ENCODE data around the gene ASGR2. TPM values are rescaled to one million over a fixed set of nuclear protein-coding genes. Genes with fewer than 3 reads are reported as not detected.
"Not testable (repeated sequence)": the region's sequence is repeated elsewhere in the genome, so short reads cannot be mapped to it uniquely, and the experiment has no call there.

The ASGR2 gene
- polyA plus RNA-seq, 12 donors: 0.12 to 1.9 (median 0.33) TPM; not detected in 2

DNA sequence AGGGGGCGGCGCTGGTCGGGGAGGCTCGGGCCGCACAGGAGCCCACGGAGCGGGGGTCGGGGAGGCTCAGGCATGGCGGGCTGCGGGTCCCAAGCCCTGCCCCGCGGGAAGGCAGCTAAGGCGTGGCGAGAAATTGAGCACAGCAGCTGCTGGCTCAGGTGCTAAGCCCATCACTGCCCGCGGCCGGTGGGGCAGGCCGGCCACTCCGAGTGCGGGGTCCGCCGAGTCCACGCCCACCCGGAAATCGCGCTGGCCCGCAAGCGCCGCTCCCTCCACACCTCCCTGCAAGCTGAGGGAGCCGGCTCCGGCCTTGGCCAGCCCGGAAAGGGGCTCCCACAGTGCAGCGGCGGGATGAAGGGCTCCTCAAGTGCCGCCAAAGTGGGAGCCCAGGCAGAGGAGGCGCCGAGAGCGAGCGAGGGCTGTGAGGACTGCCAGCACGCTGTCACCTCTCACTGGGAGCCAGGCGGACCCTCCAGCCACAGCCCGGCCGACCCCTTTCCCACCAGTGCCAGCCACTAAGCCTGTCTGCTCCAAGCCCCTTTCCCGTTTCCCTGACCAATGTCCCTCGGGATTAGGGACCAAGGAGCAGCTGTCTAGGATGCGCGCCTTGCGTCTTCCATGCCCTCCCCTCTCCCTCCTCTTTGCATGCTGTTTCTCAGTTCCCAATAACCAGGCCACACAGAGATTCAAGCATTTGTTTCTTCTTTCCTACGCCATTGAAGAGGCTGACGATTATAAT lies 13.8 kb downstream of the ASGR2 start:
- DNase-seq: not testable (repeated sequence)

DNA sequence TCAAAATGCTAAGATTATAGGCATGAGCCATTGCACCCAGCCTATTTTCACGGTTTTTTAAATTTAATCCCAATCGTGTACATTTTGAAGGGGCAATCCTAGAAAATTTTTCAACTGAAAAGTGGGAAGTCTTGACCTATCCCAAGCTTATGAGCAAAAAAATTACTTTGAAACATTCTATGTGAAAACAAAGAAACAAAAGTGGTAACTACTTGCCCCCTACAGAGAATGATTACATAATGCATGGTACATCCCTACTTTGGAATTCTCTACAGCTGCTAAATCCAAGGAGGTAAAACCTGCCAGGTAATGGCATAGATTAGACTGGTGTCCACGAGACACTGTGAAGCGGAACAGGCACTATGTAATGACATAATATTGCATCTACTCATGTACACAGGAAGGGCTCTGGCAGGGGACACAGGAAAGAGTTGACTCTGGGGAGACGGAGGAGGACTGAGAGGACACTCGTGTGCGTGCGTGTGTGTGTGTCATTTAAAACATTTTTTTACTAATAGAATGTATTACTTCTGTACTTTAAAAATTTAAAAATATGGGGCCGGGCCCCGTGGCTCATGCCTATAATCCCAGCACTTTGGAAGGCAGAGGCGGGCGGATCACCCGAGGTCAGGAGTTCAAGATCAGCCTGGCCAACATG lies 15.7 kb downstream of the ASGR2 start:
- DNase-seq: no peak

DNA sequence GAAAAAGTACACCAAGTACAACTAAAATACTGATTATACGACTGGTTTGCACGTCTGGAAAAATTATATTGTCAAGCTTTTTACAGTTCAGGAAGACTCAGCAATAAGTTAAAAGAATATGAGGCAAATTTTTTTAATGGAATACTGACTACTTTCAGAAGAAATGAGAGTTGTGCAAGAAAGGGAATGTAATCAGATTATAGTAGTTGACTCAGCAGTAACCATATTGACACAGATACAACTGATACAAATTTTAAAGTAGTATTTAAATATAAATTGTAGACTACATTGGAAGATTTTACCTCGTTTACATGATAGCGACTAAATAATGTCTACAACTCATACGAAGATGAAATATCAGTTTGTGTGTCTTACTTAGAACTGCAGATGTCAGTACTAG lies 16.7 kb downstream of the ASGR2 start:
- DNase-seq: no peak

DNA sequence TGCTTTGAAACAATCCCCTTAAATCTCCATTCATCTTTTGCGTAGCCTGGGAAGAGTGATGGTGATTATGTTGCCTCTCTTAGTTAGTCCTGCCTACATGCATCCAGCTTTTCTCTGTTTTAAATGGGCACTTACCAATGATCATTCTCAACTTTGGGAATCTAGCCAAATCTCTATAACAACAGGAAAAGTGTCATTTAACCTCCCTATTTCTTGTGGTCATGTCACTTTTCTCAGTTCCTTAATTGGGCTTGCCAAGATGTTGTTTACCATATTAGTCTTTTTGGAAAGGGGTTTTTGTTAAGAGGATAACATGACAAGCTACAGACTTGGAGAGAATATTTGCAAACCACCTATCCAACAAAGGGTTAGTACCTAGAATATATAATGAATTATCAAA lies 19.0 kb downstream of the ASGR2 start:
- no peak for DNase-seq

DNA sequence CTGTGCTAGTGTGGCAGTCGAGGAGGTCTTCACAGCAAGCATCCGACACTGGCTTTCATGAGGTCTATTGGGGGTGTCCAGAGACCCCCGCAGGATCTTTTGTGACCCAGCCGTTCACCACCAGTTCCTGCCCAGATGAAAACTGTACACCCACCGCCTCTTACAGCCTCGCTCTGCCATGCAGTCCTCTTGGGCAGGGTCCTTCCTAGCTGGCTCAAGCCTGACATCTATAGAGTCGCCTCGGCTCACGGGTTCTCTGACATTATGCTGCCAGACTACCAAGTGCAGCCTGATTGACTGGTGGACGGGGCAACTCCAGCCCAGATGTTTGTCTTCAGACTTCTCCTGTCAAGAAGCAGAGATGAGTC lies 20.0 kb downstream of the ASGR2 start:
- no peak for DNase-seq

DNA sequence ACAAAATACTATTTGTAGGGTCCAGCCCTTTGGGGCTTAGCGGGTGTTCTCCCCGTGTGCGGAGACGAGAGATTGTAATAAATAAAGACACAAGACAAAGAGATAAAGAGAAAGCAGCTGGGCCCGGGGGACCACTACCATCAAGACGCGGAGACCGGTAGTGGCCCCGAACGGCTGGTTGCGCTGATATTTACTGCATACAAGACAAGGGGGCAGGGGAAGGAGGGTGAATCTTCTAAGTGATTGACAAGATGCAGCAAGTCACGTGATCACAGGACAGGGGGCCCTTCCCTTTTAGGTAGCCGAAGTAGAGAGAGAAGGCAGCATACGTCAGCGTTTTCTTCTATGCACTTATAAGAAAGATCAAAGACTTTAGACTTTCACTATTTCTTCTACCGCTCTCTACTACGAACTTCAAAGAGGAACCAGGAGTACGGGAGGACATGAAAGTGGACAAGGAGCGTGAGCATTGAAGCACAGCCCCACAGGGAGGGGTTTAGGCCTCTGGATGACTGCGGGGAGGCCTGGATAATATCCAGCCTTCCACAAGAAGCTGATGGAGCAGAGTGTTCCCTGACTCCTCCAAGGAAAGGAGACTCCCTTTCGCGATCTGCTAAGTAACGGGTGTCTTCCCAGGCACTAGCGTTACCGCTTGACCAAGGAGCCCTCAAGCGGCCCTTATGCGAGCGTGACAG lies 23.2 kb downstream of the ASGR2 start:
- DNase-seq: not testable (repeated sequence)

DNA sequence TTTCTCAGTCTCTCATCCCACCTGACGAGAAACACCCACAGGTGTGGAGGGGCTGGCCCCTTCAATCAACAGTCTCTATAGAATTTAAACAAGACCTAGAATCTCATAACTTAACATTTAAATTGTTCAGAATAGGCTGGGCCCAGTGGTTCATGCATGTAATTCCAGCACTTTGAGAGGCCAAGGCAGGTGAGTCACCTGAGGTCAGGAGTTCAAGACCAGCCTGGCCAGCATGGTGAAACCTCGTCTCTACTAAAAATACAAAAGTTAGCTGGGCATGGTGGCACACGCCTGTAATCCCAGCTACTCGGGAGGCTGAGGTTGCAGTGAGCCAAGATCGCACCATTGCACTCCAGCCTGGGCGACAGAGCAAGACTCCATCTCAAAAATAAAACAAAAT lies 25.1 kb downstream of the ASGR2 start:
- not testable (repeated sequence) for DNase-seq

DNA sequence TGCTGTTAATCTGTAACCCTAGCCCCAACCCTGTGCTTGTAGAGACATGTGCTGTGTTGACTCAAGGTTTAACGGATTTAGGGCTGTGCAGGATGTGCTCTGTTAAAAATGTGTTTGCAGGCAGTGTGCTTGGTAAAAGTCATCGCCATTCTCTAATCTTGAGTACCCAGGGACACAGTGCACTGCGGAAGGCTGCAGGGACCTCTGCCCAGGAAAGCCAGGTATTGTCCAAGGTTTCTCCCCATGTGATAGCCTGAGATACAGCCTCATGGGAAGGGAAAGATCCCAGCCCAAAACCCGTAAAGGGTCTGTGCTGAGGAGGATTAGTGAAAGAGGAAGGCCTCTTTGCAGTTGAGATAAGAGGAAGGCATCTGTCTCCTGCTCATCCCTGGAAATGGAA lies 26.2 kb downstream of the ASGR2 start:
- not testable (repeated sequence) for DNase-seq

DNA sequence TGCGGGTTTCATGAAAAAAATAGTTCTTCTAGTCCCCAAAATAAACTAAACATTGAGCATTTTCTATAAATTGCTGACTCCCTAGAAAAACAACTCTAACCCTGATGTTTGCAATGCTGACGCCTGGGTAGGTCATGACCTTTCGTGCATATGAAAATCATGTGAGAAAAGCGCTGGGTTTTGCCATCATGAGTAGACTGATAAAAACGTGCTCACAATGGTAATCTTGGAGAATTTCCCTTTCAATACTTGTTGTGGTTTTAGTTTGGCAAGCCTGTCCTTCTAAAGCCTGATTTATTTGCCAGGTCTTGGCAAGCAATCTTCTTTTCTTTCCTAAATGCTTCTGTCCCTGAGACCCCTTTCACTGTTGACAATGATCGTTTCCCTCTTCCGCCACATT lies 30.5 kb downstream of the ASGR2 start:
- no peak for DNase-seq

DNA sequence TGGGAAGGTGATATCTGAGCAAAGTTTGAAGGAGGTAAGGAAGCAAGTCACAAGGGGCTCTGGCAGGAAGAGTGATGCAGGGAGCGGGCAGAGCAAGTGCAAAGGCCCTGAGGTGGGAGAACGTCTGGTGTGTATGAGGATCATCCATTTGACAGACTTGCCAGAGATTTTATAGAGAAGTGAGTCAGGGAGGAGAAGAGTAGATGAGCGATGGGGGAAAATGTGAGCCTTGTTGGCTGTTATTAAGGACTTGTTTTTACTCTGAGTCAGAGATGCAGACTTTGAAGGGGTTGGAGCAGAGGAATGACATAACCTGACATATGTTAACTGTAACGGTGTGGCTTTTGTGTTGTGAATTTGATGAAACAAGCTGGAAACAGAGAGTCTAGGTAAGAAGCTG lies 31.0 kb downstream of the ASGR2 start:
- no peak for DNase-seq

DNA sequence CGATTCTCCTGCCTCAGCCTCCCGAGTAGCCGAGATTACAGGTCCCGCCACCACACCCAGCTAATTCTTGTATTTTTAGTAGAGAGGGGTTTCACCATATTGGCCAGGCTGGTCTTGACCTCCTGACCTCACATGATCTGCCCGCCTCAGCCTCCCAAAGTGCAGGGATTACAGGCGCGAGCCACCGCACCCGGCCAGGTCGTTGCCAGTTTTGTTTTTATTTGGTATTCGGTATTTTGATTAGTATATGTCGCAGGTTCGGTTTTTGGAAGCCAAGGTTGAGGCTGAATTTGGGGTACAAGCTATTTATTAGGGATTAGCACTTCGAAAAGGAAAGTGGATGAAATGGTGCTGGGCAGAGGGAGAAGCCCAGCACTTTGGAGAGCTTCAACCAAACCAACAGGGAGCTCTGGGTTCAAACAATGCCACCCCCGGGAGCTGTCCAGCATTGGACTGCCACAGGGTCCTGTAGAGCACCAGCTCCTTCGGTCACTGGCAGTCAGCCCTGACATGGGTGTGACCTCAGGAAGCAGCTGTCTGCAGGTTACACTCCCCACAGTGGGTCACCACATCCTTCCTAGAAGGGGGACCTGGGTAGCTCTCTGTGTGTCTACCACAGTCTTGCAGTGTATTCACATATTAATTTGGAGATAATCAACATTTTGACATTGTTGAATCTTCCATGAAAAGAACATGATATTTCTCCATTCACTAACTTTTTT lies 33.1 kb downstream of the ASGR2 start:
- DNase-seq: no peak

DNA sequence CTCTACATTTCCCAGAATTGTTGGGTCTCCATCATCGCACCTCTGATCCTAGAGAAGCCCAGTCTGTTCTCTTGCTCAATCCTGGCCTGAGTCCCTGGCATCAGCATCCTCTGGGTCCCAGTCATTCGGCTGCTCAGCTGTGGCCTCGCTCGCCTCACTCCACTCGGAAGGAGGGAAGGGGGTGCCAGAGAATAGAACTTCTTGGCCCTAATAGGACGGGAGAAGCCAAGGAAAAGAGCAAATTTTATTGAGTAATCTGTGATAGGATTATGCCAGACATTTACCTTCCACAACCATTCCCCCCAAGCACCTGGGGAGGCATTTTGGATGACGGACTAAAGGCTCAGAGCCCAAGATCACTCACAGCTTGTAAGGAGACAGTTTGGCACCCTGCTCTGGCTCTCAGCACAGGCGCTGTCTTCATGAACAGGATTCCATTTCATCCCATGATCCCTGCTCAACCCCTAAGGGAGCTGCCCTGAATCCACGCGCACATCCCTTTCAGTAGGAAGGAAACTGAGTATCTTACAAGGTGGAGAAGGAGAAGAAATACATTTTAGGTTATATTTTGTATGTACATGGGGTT lies 34.1 kb downstream of the ASGR2 start:
- DNase-seq: peak; percentile 20

DNA sequence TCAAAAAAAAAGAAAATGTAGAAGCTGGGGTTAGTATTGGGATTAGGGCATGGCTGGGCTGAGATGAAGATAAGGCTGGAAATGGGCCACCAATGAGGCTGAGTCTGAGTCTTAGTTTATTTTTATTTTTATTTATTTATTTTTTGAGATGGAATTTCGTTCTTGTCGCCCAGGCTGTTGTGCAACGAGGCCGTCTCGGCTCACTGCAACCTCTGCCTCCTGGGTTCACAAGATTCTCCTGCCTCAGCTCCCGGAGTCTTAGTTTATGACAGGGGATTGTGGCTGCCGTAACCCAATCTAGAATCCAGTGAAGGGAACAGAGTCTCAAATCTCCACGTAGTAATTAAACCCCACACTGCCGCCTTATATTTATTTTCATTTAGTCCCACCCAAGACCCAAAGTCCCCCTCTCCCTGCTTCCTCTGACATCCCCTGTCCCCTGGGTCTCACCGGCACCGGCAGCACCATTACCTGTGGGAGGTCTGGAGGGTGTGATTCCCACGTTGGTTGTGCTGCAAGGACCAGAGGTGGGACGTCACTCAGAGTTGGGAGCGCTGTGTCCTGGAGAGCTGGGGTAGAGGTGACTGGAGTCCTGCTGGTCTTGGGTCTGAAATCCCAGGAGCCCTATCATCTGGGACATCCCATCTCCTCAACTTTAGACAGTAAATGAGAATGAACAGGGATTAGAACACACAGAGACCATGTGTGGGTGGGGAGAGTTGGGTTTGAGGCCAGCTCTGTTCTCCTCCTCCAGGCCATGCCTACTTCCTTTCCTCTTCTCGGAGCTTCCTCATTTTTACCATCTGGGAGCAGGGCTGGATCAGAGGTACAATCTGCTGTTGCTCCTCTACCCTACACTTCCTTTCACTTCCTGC lies 34.8 kb downstream of the ASGR2 start, which contains the start of gene CLEC10A:
Gene CLEC10A (minus strand): TSS at position 671 of the 875 bp plus-strand sequence. CDS start 1,439 bp downstream, outside the sequence.
- no peak for DNase-seq

DNA sequence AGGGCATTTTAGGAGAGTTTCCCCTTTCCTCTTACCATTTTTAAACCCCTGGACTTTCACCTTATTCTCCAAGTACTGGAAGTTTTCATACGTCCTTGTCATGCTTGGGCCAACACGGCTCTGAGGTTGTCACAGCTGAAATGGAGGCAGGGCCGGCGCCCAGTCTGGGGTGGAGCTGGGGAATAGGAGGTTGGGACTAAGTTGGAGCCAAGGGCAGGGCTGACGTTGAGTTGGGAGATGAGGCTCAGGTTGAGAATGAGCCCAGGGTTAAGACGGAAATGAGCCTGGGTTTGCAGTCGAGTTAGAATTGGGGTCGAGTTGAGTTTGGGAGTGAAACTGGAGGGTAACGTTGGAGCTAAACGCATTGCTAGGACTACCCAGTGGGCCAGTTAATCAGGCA lies 35.9 kb downstream of the ASGR2 start:
- no peak for DNase-seq

DNA sequence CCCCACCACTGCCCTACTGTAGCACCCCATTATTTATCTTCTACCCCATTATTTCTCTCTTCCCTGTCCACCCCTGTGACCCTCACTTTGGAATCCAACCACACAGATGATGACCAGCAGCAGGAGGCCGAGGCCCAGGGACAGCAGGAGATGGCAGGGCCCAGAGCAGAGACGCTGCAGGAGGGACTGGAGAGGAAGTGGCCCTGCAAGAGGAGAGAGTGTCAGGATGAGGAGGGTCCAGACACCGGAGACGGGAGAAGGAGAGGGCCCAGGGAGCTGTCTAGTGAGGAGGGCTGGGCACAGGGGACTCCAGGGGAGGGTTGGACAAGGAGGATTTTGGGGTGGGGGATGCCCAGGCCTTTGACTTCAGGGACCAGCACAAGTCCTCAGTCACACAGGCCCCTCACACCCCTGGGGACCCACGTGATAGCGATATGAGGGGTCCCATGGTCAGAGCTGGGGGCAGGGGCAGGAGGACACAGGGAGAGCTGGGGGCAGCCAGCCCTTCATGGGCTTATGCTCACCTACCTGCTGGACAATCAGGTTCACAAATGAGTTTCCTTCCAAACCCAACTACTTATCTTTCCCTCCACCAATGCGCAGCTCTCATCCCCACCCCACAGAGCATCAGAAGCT lies 36.6 kb downstream of the ASGR2 start:
- DNase-seq: no peak

DNA sequence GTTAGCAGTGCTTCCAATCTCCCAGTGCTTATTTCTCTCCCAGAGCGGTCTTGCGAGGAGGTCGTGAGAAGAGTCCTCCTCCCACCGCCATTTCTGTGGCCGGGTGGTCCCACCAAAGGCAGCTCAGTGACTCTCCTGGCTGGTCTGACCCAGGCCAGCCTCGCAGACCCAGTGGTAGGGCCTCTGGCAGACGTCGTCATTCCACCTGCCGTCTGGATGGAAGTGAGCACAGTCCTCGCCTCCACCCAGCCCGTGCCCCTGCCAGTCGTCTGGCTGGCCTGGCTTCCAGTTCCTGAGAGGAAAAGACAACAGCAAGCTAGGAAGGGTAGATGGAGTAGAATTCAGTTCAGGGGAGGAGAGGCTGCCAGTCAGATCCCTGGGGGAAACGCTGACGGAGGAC lies 39.7 kb downstream of the ASGR2 start:
- DNase-seq: no peak

DNA sequence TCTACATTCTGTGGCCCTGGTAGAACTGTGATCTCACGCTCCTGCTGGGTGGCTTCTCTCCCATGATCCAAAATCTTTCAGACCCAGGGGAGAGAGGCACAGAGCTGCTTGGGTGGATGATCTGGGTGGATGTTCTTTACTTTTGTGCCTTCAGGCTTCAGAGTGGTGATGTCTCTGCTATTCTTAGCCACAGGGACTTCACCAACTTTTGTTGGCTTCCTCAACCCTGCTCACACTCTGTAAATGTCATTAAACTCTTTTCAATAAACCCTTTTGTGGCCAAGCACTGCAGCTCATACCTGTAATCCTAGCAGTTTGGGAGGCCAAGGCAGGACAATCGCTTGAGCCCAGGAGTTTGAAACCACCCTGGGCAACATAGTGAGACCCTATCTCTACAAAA lies 42.2 kb downstream of the ASGR2 start:
- no peak for DNase-seq

DNA sequence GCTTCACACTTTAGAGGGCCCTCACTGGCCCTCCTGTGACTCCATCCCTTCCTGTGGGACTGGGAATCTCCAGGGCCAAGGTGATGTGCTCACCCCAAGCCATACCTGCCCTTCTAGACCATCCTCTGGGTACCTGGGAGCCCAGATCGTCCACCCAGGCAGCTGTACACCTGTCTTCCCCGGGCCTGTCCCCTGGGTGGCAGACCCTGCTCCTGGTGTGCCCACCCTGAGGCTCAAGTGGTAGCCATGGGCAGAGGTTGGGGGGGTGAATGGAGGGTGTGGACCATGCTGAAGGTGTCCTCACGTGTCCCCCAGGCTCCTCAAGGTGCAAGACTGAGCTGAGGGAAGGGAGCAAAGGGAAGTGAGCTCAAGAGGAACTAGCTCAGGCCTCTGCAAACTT lies 43.9 kb downstream of the ASGR2 start:
- no peak for DNase-seq

DNA sequence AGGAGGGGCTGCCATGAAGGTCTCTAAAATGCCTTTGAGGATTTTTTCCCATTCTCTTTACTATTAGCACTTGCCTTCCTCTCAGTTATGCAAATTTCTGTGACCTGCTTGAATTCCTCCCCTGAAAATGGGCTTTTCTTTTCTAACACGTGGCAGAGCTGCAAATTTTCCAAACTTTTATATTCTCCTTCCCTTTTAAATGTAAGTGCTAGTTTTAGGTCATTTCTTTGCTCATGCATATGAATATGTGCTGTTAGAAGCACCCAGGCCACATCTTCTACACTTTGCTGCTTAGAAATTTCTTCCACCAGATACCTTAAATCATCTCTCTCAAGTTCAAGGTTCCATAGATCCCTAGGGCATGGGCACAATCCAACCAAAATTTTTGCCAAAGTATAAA lies 46.4 kb downstream of the ASGR2 start:
- DNase-seq: no peak

DNA sequence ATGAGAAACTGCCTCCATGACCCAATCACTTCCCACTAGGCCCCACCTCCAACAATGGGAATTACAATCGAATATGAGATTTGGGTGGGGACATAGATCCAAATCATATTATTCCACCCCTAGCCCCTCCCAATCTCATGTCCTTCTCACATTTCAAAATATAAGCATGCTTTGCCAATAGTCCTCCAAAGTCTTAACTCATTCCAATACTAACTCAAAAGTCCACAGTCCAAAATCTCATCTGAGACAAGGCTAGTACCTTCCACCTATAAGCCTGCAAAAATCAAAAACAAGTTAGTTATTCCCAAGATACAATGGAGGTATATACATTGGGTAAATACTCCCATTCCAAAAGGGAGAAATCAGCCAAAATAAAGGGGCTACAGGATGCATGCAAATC lies 47.4 kb downstream of the ASGR2 start:
- no peak for DNase-seq
